IMR-90 (cell line): ENCODE measurements around the gene NUP37. TPM values are rescaled to one million over a fixed set of nuclear protein-coding genes. Genes with fewer than 3 reads are reported as not detected.

Source experiments
- ATAC-seq: fragments of 200-7000 bp; cut with Tn5 transposase; 2 replicates; pipeline ENCODE4 v1.9.1; 2020; ENCODE audit warnings: low read depth, mild to moderate bottlenecking, moderate library complexity
- BruUV-seq: library from RNA; stranded (reverse); fragments of 400-500 nt; replicated peaks from 2 replicates; lab custom pipeline; 2021; lab: Mats Ljungman, UMichigan
- CTCF ChIA-PET: fragments of 300-600 bp; formaldehyde crosslinking; extraction: SDS; loops from one replicate; lab custom pipeline; 2021; ENCODE audit warnings: antibody characterized with exemption; lab: Yijun Ruan, JAX
- POLR2A ChIA-PET: fragments of 300-600 bp; sonication (Branson Sonifier 250); formaldehyde crosslinking; loops from one replicate; lab custom pipeline; 2022; ENCODE audit warnings: antibody characterized with exemption; ENCODE audit not compliant: unreplicated experiment; lab: Charles Lee
- DNase-seq: peaks from one replicate; pipeline ENCODE4 v3.0.0; 2013
- H2AFZ ChIP-seq: replicated peaks from 2 replicates; pipeline ENCODE3; 2013; ENCODE audit warnings: low read length, mild to moderate bottlenecking; ENCODE audit not compliant: poor library complexity
- H2AK5ac ChIP-seq: 2 replicates; pipeline ENCODE4 v1.6.1; 2013; ENCODE audit warnings: low read depth, low read length, inconsistent platforms
- H2AK9ac ChIP-seq: replicated peaks from 2 replicates; pipeline ENCODE3; 2013; ENCODE audit warnings: mild to moderate bottlenecking, low read depth, low read length, moderate library complexity; ENCODE audit not compliant: poor library complexity
- H2BK120ac ChIP-seq: 2 replicates; pipeline ENCODE4 v1.6.1; 2013; ENCODE audit warnings: low read depth, low read length, inconsistent platforms
- H2BK15ac ChIP-seq: 3 replicates; pipeline ENCODE4 v1.6.1; 2013; ENCODE audit warnings: low read depth, low read length, inconsistent platforms
- H2BK20ac ChIP-seq: 2 replicates; pipeline ENCODE4 v1.6.1; 2013; ENCODE audit warnings: low read depth, mild to moderate bottlenecking, inconsistent platforms, low read length, moderate library complexity
- H2BK5ac ChIP-seq: 2 replicates; pipeline ENCODE4 v1.6.1; 2013; ENCODE audit warnings: mild to moderate bottlenecking, low read depth, low read length, inconsistent platforms; ENCODE audit not compliant: poor library complexity, severe bottlenecking
- H3K14ac ChIP-seq: replicated peaks from 2 replicates; pipeline ENCODE4 v1.6.1; 2013; ENCODE audit warnings: low read depth, low read length, inconsistent platforms
- H3K18ac ChIP-seq: 2 replicates; pipeline ENCODE4 v1.6.1; 2013; ENCODE audit warnings: low read depth, low read length, control low read depth
- H3K23ac ChIP-seq: 2 replicates; pipeline ENCODE4 v1.6.1; 2013; ENCODE audit warnings: low read depth, low read length, inconsistent platforms
- H3K27ac ChIP-seq: 2 replicates; pipeline ENCODE4 v1.5.1; 2013; ENCODE audit warnings: mild to moderate bottlenecking, control low read depth, low read length; ENCODE audit not compliant: insufficient read depth
- H3K27me3 ChIP-seq: 2 replicates; pipeline ENCODE4 v1.6.1; 2013; ENCODE audit warnings: low read length; ENCODE audit not compliant: control insufficient read depth, insufficient read depth
- H3K36me3 ChIP-seq: 2 replicates; pipeline ENCODE4 v1.6.1; 2013; ENCODE audit warnings: low read length, mixed read lengths; ENCODE audit not compliant: control insufficient read depth, insufficient read depth
- H3K4ac ChIP-seq: 2 replicates; pipeline ENCODE4 v1.6.1; 2013; ENCODE audit warnings: low read depth, low read length, inconsistent platforms
- H3K4me1 ChIP-seq: 2 replicates; pipeline ENCODE4 v1.6.1; 2013; ENCODE audit warnings: low read length, mixed read lengths; ENCODE audit not compliant: control insufficient read depth, insufficient read depth
- H3K4me2 ChIP-seq: 2 replicates; pipeline ENCODE4 v1.6.1; 2013; ENCODE audit warnings: low read depth, mild to moderate bottlenecking, control low read depth, low read length, moderate library complexity
- H3K4me3 ChIP-seq: 2 replicates; pipeline ENCODE4 v1.5.1; 2013; ENCODE audit warnings: low read depth, mild to moderate bottlenecking, control low read depth, low read length, moderate library complexity; ENCODE audit not compliant: insufficient read depth
- H3K56ac ChIP-seq: 2 replicates; pipeline ENCODE4 v1.6.1; 2013; ENCODE audit warnings: low read length, inconsistent platforms; ENCODE audit not compliant: insufficient read depth; ENCODE audit errors: extremely low read depth
- H3K79me1 ChIP-seq, 2 experiments: 2 replicates each; pipeline ENCODE4 v1.6.1; 2013; ENCODE audit warnings: low read length in 2 of 2, inconsistent platforms in 1 of 2, low read depth in 1 of 2
- H3K9ac ChIP-seq: 2 replicates; pipeline ENCODE4 v1.6.1; 2013; ENCODE audit warnings: low read depth, low read length, control low read depth
- H3K9me1 ChIP-seq: 2 replicates; pipeline ENCODE4 v1.6.1; 2013; ENCODE audit warnings: low read length, inconsistent platforms; ENCODE audit not compliant: insufficient read depth
- H3K9me3 ChIP-seq: 2 replicates; pipeline ENCODE4 v1.6.1; 2013; ENCODE audit warnings: low read length; ENCODE audit not compliant: control insufficient read depth, insufficient read depth
- H4K20me1 ChIP-seq: 2 replicates; pipeline ENCODE4 v1.6.1; 2013; ENCODE audit warnings: low read length, inconsistent platforms; ENCODE audit not compliant: insufficient read depth
- H4K5ac ChIP-seq: 2 replicates; pipeline ENCODE4 v1.6.1; 2013; ENCODE audit warnings: mild to moderate bottlenecking, low read depth, low read length, control low read depth
- H4K8ac ChIP-seq, 2 experiments: 2 replicates each; pipeline ENCODE4 v1.6.1; 2013; ENCODE audit warnings: low read depth in 2 of 2, low read length in 2 of 2, control low read depth in 1 of 2, inconsistent platforms in 1 of 2
- H4K91ac ChIP-seq: 2 replicates; pipeline ENCODE4 v1.6.1; 2013; ENCODE audit warnings: low read depth, low read length, inconsistent platforms; ENCODE audit not compliant: insufficient read depth
- RAD21 ChIP-seq: IDR thresholded peaks from 2 replicates; pipeline ENCODE4 v1.6.1; 2012; ENCODE audit warnings: low read length, improper control_type of control experiment
- WGBS, 2 experiments: methylation state at CpG; one replicate each; pipeline versions ENCODE4 v1.1.5 to v1.1.7; 2013; ENCODE audit warnings: missing lambda C conversion rate in 2 of 2; ENCODE audit not compliant: insufficient read length in 1 of 2; ENCODE audit errors: extremely low coverage in 2 of 2; 5-methylcytosine and 5-hydroxymethylcytosine counted together
- dilution Hi-C: fragments of 300-500 bp; cut with HindIII; formaldehyde crosslinking; loops from one replicate; pipeline ENCODE4 v1.14.3; 2018; ENCODE audit warnings: low sequenced_read_pairs; ENCODE audit not compliant: unreplicated experiment
- in situ Hi-C: fragments of 300-500 bp; cut with MboI; formaldehyde crosslinking; loops from 3 replicates; pipeline ENCODE4 v1.14.3; 2019; ENCODE audit warnings: low sequenced_read_pairs, inconsistent platforms, mixed read lengths
- intact Hi-C: fragments of 100-400 bp; cut with micrococcal nuclease; formaldehyde crosslinking; loops from 2 replicates; pipeline ENCODE4 v1.10.0; 2022
- polyA plus RNA-seq, 3 experiments: library from polyadenylated mRNA; depleted of rRNA; stranded (reverse); fragments of >200 nt; gene quantifications; 2 replicates each; pipeline ENCODE4 v1.2.3, GENCODE V29; 2012; ENCODE audit warnings: low replicate concordance in 1 of 3
- total RNA-seq: library from RNA; depleted of rRNA; stranded (reverse); fragments of >200 nt; gene quantifications from 2 replicates; pipeline ENCODE4 v1.2.3, GENCODE V29; 2012

NUP37 gene
- total and polyA plus RNA-seq, 2 of the 4 experiments (the other 2 are of a cell fraction) = 41.1 to 55.0 TPM

- POLR2A ChIA-PET = no interaction called here
- CTCF ChIA-PET = interaction anchor here (0.6 kb wide), 1 partner anchor 44 kb away, joined by 5 read pairs; no protein-coding TSS in a partner anchor
- no peak for TF ChIP-seq RAD21
These were observed 972 bp upstream of the NUP37 start for GRCh38 chr12:102120886-102121285.

More at GRCh38 chr12:102120886-102121285, 972 bp upstream of the NUP37 start:
- peak; percentile 29 for DNase-seq
- H4K8ac ChIP-seq = peak overlapping the region; percentile 43 to 95; a peak in 2 of 4 replicates
- H4K5ac ChIP-seq = no peak overlapping the region
- peak overlapping the region; percentile 5; the same call in 1 of the 2 replicates for H3K4ac ChIP-seq
- WGBS, 2 experiments = 0% methylated on average over 1 of the region's 4 CpGs; no CpG with 5 or more reads in 1 of the 2 experiments
- H2AFZ ChIP-seq = peak overlapping the region; percentile 99
- peak overlapping the region; percentile 89 for H3K4me2 ChIP-seq
- no peak overlapping the region for H3K56ac ChIP-seq
- no peaks in the 10 kb centered on the region for H3K9me1 ChIP-seq
- H3K79me1 ChIP-seq = peaks cover 34 to 44% of the 10 kb centered on the region in 2 experiments
- peak overlapping the region; percentile 13; the same call in 1 of the 2 replicates for H3K23ac ChIP-seq
- H2AK9ac ChIP-seq = peak overlapping the region; percentile 70
- no peak overlapping the region for H4K91ac ChIP-seq
- H2BK15ac ChIP-seq = no peak overlapping the region
- H3K14ac ChIP-seq = no peak overlapping the region
- peak overlapping the region; percentile 26; the same call in 1 of the 2 replicates for H3K27ac ChIP-seq
- no peak for ATAC-seq
- H3K4me3 ChIP-seq = peak overlapping the region; percentile 86; the same call in 1 of the 2 replicates
- no peaks in the 10 kb centered on the region for H3K27me3 ChIP-seq
- peaks cover 4% of the 10 kb centered on the region; the same call in 1 of the 2 replicates for H3K4me1 ChIP-seq
- peak overlapping the region; percentile 65; the same call in 1 of the 2 replicates for H3K9ac ChIP-seq
- no peak overlapping the region for H2BK5ac ChIP-seq
- H4K20me1 ChIP-seq = no peaks in the 10 kb centered on the region
- no TSS peak for BruUV-seq
- no peak overlapping the region for H3K18ac ChIP-seq
- H3K9me3 ChIP-seq = no peaks in the 10 kb centered on the region
- H2BK120ac ChIP-seq = no peak overlapping the region
- H3K36me3 ChIP-seq = 0 out of 2 replicates have a peak, but pooled peaks cover 1% of the 10 kb centered on the region
- H2BK20ac ChIP-seq = no peak overlapping the region
- intact Hi-C loops (loop anchor here (1.0 to 2.0 kb wide), 3 partner anchors 181 to 582 kb away; no protein-coding TSS in a partner anchor), dilution Hi-C loops (no loop called here), in situ Hi-C loops (no loop called here)
- no peak overlapping the region for H2AK5ac ChIP-seq
